Renal cortical epithelial cell (primary cell): ENCODE measurements around the gene BFSP2. TPM values are rescaled to one million over a fixed set of nuclear protein-coding genes. Genes with fewer than 3 reads are reported as not detected.
A peak's percentile ranks its signal among the peaks of the same experiment; 100 is the strongest.
"Not testable (repeated sequence)": the region's sequence is repeated elsewhere in the genome, so short reads cannot be mapped to it uniquely, and the experiment has no call there.

Experiments used
- DNase-seq: peaks from one replicate; pipeline ENCODE4 v3.0.0-alpha.2; 2011; ENCODE audit warnings: low read depth
- total RNA-seq: library from RNA; depleted of rRNA; stranded (reverse); fragments of >200 nt; gene quantifications from 2 replicates; pipeline ENCODE4 v1.2.3, GENCODE V29; 2014

BFSP2 gene
- total RNA-seq, 1 donor from 2014 or later: not detected

DNA sequence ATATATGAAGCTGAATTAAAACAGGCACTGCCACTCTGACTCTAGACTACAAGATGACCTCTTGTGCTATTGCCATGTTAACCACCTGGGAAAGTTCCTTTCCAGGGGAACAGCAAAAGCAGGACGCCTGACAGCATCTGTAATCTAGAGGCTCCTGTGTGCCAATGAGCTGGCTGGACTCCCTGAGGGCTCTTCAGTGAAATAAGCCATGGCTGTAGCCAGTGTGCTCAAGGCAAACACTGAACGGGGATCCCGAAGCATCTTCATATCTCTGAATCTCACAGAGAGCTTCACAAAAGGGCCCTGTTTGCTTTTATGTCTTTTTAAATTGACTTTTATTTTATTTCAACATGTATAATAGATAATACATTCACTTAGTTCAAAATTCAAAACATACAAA is 57.2 kb downstream of the BFSP2 start:
- no peak for DNase-seq

GRCh38 chr3:133457465-133458067 is 57.7 kb downstream of the BFSP2 start:
- DNase-seq: no peak

- no peak for DNase-seq
These were observed 59.5 kb downstream of the BFSP2 start for GRCh38 chr3:133459400-133459799.

- no peak for DNase-seq
These were observed 61.0 kb downstream of the BFSP2 start for GRCh38 chr3:133460809-133461208.

DNA sequence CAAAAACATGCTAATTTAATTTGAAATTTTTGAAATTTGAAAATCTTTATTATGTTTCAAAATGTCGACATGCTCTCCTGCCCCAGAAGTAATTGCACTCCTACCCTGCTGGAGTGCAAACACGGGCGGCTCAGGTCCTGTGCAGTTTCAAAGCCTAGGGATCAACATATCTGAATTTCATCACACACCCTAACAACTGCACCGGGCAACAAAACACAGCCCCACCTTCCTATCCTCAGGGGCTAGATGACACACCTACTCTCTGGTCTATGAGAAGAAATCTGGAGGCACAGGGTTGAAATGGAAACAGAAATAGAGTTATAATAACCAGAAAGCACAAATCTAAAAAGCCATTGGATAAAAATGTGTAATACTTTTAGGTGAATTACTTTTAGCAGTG is 61.4 kb downstream of the BFSP2 start:
- DNase-seq: no peak

DNA sequence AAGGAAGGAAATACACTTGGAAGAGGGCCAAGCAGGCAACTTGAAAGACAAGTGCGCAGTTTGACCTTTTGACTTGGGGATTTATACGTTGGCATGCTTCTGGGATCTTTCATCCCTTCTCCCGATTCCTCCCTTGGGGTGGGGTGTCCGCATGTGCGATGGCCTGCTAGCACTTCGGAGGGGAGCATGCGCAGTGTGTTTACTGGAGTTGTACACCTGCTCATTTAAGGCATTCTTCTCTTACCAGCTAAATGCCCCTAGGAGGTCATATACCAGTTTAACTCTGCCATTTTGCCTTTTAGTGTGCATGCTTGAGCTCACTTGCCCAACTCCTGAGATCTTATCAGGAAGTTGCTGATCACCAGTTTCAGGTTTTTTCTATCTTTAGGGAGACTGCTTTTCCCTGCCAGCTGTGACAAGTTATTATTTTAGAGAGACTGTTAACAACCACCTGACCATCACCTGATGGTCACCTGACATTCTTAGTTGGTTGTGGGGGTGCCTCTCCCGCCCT is 63.5 kb downstream of the BFSP2 start:
- DNase-seq: peak; percentile 34

GRCh38 chr3:133464573-133464972 is 64.7 kb downstream of the BFSP2 start:
- DNase-seq: peak; percentile 73

DNA sequence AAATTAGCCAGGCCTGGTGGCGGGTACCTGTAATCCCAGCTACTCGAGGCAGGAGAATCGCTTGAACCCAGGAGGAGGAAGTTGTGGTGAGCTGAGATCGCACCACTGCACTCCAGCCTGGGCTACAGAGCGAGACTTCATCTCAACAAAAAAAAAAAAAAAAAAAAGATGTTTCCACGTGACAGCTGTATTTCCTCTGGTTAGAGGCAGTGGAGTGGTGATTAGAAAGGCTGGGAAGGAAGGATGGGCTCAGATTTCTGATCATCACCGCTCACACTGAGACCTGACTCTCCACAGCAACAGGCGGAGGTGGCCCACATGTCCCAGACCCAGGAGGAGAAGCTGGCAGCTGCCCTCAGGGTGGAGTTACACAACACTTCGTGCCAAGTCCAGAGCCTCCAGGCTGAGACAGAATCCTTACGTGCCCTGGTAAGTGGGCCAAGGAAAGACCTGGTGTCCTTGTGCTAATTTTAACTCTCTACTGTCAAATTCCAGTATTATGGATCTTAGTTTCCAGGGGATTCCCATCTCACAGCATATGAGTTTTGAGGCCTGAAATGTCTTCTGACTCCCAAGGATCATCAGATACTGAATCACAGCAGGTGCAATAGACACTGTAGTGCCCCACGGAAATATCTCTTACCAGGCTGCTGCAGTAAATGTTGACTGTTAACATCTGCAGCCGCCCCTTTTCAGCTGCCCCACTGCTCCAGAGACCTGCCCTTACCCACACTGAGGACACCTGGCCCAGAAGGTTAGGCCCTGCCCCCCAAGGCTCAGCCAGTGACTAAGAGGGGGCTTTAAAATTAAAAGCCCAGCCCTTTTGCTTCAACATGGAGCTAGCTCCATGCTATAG is 66.9 kb downstream of the BFSP2 start:
- no peak for DNase-seq

DNA sequence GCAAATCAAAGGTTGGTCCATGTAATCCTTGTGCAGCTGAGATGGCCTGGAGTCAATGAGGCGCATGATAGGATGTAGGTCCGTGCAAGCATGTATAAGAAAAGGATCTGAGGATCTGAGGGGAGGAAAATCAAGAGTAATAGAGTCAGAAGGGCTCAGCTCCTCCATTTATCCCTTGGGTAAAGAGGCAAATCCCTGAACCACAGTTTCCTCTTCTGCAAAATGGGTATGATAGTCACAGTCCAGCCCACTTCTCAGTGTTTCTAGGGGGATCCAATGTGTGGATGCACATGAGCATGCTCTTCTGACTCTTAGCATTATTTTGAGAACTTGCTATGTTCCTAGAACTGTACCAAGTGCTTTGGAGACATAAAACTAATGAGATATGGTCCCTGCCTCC is 67.9 kb downstream of the BFSP2 start:
- no peak for DNase-seq

- no peak for DNase-seq
These were observed 68.4 kb downstream of the BFSP2 start for GRCh38 chr3:133468251-133468721.

DNA sequence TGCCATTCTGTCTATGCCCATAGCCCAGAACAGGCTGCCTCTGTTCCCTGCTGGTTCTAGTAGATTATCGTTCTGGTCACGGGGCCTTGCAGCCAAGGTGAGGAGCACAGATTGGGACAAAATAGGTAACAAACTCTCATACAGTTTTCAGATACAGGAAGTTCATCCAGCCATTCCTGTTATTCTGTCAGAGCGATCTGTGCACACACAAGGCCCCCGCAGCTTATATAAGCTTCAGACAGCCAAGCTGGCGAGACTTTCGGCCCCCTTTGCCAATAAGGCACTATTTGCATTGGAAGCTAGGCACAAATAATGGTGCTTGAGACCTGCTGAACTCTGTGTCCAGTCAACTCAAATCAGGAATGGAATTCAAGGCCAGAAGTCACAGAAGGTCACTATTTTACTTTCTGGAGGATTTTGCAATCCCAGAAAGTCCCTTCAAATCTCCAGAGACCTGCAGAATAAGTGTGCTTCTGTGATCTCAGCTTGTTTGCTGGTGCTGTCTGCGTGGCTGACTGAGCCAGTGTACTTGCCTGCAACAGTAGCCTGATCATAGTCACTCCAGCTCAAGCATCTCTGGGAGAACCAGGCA is 69.4 kb downstream of the BFSP2 start:
- peak; percentile 70 for DNase-seq

DNA sequence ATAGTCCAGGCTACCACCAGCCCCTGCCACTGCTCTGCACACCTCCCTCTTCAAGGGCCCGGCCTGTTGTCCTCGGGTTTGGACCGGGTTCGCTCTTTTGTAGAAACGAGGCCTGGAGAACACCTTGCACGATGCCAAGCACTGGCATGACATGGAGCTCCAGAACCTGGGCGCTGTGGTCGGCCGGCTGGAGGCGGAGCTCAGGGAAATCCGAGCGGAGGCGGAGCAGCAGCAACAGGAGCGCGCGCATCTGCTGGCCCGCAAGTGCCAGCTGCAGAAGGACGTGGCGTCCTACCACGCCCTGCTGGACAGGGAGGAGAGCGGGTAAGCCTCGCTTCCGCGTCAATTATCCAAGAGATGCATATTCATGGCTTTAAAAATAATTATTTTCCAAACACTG is 72.4 kb downstream of the BFSP2 start:
- DNase-seq: no peak

DNA sequence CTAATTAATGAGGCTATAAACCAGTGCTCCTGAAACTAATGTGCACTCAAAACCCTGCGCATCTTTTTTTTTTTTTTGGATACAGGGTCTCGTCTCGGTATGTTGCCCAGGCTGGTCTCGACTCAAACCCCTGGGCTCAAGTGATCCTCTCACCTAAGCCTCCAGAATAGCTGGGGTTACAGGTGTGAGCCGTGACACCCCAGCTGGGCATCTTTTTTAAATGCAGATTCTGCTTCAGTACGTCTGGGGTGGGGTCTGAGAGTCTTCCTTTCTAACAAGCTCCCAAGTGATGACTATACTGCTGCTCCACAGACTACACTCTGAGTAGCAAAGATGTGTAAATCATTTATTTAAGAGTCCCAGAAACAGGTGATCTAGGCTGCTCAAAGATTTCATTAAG is 73.0 kb downstream of the BFSP2 start:
- no peak for DNase-seq

DNA sequence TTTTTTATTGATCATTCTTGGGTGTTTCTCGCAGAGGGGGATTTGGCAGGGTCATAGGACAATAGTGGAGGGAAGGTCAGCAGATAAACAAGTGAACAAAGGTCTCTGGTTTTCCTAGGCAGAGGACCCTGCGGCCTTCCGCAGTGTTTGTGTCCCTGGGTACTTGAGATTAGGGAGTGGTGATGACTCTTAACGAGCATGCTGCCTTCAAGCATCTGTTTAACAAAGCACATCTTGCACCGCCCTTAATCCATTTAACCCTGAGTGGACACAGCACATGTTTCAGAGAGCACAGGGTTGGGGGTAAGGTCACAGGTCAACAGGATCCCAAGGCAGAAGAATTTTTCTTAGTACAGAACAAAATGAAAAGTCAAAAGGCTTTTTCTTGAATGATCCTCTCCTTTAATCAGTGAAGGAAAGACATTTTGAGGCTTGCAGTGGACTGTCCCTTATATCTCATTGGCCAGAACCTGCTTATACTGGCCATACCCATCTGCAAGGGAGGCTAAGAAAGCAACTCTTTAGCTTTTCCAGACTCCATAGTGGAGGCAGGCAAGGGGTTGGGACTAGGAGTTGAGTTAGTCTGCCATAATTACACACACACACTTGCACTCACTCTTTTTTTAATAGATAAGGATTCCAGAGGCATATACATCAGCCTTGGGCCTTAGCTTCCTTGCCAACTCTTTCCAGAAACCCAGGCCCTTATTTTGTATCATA is 73.8 kb downstream of the BFSP2 start:
- DNase-seq: not testable (repeated sequence)

DNA sequence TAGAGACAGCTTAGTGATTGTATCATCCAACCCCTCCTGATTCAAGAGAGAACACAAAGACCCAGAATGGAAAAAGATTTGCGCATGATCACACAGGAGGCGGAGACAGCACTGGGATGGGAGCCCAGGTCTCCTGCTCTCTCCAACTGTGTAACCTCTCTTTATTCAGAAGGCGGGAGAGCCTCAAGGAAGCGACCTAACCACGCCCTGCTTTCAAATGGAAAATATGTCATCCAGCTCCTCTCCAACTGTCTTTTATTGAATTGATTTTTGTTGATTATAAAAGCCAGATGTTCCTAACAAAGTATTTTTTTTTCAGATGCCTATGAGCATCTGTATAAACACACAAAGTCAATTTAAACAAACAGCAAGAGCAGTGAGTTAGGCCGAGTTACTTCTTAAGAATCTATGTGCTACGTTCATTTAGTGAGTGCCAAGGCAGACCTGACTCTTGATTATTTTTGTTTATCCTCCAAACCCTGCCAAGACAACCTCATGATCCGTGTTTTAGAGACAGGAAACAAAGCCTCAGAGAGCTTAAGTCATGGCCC is 74.5 kb downstream of the BFSP2 start:
- no peak for DNase-seq

GRCh38 chr3:133474817-133475216 is 75.0 kb downstream of the BFSP2 start:
- DNase-seq: no peak

DNA sequence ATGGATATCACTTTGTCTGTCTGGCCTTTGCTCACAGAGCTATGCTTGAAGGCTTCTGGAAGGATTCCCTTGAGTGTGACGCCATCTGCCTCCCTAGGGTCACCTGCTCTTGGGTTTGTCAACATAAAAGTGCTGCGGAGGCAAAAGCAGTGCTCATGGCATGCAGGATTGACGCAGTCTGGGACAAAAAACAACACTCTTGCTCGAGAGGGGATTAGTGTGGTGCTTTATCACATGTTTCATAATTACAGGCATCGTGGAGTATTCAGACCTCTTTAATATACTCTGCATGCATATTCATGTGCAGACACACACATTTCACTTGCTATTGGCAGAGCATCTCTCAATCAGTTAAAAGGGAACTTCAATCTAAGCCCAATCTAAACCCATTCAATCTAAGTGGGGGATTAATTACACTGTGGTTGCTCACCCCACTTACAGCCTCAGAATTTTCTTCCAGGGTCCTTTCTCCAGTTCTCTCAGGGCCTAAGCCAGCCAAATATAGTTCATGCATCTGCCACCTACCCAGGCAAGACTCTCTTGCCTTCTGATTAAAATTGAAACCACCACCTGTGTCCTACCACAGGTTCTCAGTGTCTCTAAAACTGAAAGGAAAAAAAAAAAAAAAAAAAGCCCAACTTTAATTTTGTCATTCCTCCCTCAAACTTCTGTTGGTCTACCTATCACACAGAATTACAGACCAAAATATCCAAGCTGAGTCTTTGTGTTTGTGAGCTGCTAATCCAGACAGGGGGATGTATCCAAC is 75.6 kb downstream of the BFSP2 start:
- no peak for DNase-seq

DNA sequence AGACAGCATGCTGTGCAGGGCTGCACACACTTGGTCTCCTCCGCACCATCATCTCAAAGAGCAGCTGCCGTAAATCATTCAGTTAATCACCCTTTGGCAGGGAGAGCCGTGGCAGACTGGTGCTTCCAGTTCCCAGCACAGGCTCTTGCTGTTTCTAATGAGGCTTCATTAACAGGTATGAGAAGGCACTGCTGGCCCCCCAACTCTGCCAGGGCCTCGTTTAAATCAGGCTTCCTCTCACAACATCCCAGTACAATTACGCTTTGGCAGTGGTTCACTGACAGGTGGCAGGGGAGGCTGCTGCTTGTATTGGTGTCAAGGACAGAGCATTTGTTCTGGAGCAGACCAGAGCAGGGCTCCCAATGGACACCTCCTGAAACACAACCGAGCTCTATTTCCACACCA is 77.1 kb downstream of the BFSP2 start:
- DNase-seq: no peak

DNA sequence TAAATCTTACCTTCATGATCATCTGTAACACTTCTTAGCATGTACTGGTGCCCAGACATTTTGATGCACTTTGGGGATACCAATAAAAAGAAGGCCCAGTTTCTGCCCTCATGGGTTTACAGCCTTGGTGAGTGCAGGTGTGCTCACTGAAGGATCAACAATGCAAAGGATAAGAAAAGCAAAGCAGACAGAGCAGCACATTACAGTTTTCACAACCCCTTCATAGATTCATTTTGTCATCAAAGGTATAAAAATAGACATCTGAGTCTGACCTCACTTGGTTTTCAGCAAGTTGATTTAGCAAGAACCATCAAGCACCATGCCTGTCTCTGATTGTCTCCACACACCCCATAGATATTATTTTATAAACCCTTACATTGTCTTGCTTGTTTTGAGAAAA is 77.6 kb downstream of the BFSP2 start:
- DNase-seq: no peak

DNA sequence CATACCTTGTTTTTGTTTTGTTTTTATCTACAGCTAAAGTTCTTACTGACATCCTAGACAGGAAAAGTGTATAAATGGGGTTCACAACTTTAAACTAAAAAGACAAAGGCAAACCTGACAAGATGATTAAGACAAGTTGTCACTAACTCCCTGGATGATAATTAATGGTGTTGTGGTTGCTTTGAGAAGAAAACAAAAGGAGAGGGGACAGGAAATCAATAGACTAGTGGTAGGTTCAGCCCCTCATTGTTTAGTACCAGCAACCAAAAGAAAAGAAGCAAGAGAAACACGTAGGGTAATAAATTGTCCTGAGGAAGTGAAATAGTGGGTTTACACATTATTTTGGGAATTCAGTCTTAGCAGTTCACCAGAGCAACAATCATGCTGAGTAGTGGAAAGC is 78.8 kb downstream of the BFSP2 start:
- no peak for DNase-seq

DNA sequence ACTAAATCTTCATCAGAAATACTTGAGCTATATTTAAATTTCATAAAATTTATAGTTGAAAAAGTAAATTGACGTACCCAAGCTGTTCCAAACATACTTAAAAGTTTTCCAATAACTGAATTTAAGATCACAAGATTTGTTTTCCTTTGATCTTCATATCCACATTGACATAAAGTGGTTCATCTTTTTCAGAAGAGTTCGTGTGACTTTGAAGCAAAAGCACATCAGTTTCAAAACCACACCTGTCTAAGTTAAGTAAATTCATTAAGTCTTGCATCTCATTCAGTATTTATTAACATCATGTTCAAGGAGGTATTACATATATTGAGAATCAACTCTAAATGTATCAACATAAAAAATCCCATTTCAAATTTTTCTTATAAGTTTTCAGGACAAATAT is 79.5 kb downstream of the BFSP2 start:
- no peak for DNase-seq
